ENCODE data around the gene LRTM1.

DNA sequence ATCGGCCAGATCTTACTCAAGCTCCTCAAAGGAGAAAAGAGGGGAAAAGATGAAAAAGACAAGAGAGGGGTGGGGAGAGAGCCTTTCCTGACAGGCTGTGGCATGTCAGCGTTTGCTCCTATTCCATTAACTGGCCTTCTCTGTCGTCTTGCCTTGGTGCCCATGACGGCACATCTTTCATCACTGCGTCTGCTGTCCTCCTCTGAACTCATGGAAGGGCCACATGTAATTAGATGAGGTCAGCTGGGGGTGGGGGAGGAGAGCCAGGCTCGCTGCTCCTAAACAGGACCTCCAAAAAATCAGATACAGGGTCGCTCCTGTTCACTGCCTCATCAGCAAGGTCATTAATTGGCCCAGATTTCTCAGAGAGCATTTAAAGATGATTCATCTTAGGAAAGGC, 49.7 kb downstream of the LRTM1 start:
- TF ChIP-seq GATA2 (IDR thresholded peaks at IDR 0.05; ENCODE audit: low read depth, low read length) (no peak), GATA3 (IDR thresholded peaks at IDR 0.05; ENCODE audit: low read depth, low read length) (no peak)

All from SH-SY5Y (cell line).